ENCODE measurements around the gene UNC5B. TPM values are rescaled to one million over a fixed set of nuclear protein-coding genes. Genes with fewer than 3 reads are reported as not detected.

The UNC5B gene
- polyA plus RNA-seq, 3 donors, result 0.04 to 0.72 TPM; not detected in 1

GRCh38 chr10:71250405-71250804 lies 38.0 kb downstream of the UNC5B start:
- Histone ChIP-seq H3K27ac (ENCODE audit: low read depth in 1 of 2, low read length in 2 of 2) (no peak overlapping the region), H2AFZ (ENCODE audit: insufficient read depth, low read depth, low read length, poor library complexity, severe bottlenecking) (no peak overlapping the region), H3K4me2 (replicated peaks; ENCODE audit: extremely low read depth, low read length, poor library complexity, severe bottlenecking) (no peak overlapping the region), H3K36me3 (replicated peaks in 1 of 2; ENCODE audit: control insufficient read depth in 1 of 2, insufficient read depth in 2 of 2, low read length in 2 of 2) (no peaks in the 10 kb centered on the region), H3K9me3 (replicated peaks in 1 of 2; ENCODE audit: control insufficient read depth in 1 of 2, insufficient read depth in 1 of 2, low read length in 2 of 2) (no peaks in the 10 kb centered on the region), H3K79me2 (ENCODE audit: insufficient read depth, low read length) (no peaks in the 10 kb centered on the region), H3K4me3 (replicated peaks in 1 of 3; ENCODE audit: low read depth in 2 of 3, low read length in 3 of 3) (no peak overlapping the region), H3K27me3 (ENCODE audit: control insufficient read depth in 2 of 2, insufficient read depth in 2 of 2, low read length in 2 of 2) (no peaks in the 10 kb centered on the region), H3K4me1 (ENCODE audit: control insufficient read depth in 1 of 2, insufficient read depth in 2 of 2, low read length in 2 of 2) (peaks cover 0 to 5% of the 10 kb centered on the region in 2 donors), H3K9ac (ENCODE audit: insufficient read depth, low read length, poor library complexity, severe bottlenecking) (no peak overlapping the region), H4K20me1 (ENCODE audit: insufficient read depth, low read length) (no peaks in the 10 kb centered on the region)
- Mint-ChIP-seq H3K27ac (no peak overlapping the region), H3K27me3 (ENCODE audit: low read depth in 3 of 3) (peaks cover 0 to 4% (median 3%) of the 10 kb centered on the region in 3 donors), H3K36me3 (no peaks in the 10 kb centered on the region), H3K4me3 (no peak overlapping the region), H3K9me3 (no peaks in the 10 kb centered on the region), H3K4me1 (peaks cover 4% of the 10 kb centered on the region)
- intact Hi-C loops (cut with micrococcal nuclease), result no loop called here
- WGBS (ENCODE audit: insufficient coverage), result 0% methylated on average over 1 of the region's 3 CpGs
- DNase-seq, result no peak
- no peak for TF ChIP-seq CTCF (IDR thresholded peaks at IDR 0.05)

GRCh38 chr10:71250842-71251241 lies 38.5 kb downstream of the UNC5B start:
- Mint-ChIP-seq H3K4me1 (peaks cover 4% of the 10 kb centered on the region), H3K36me3 (no peaks in the 10 kb centered on the region), H3K4me3 (no peak overlapping the region), H3K27ac (no peak overlapping the region), H3K9me3 (no peaks in the 10 kb centered on the region), H3K27me3 (ENCODE audit: low read depth in 3 of 3) (peaks cover 0 to 4% (median 3%) of the 10 kb centered on the region in 3 donors)
- no peak overlapping the region for H3K9ac ChIP-seq (ENCODE audit: insufficient read depth, low read length, poor library complexity, severe bottlenecking)
- no peak for TF ChIP-seq CTCF (IDR thresholded peaks at IDR 0.05)
- H3K4me3 ChIP-seq (replicated peaks in 1 of 3; ENCODE audit: low read depth in 2 of 3, low read length in 3 of 3), result no peak overlapping the region
- peaks cover 0 to 5% of the 10 kb centered on the region in 2 donors for H3K4me1 ChIP-seq (ENCODE audit: control insufficient read depth in 1 of 2, insufficient read depth in 2 of 2, low read length in 2 of 2)
- no peak overlapping the region for H2AFZ ChIP-seq (ENCODE audit: insufficient read depth, low read depth, low read length, poor library complexity, severe bottlenecking)
- H3K27me3 ChIP-seq (ENCODE audit: control insufficient read depth in 2 of 2, insufficient read depth in 2 of 2, low read length in 2 of 2), result no peaks in the 10 kb centered on the region
- no peak overlapping the region for H3K4me2 ChIP-seq (replicated peaks; ENCODE audit: extremely low read depth, low read length, poor library complexity, severe bottlenecking)
- WGBS (ENCODE audit: insufficient coverage), result no CpG with 5 or more reads among the region's 1 CpG
- H3K79me2 ChIP-seq (ENCODE audit: insufficient read depth, low read length), result no peaks in the 10 kb centered on the region
- H3K27ac ChIP-seq (ENCODE audit: low read depth in 1 of 2, low read length in 2 of 2), result no peak overlapping the region
- intact Hi-C loops (cut with micrococcal nuclease), result no loop called here
- H3K36me3 ChIP-seq (replicated peaks in 1 of 2; ENCODE audit: control insufficient read depth in 1 of 2, insufficient read depth in 2 of 2, low read length in 2 of 2), result no peaks in the 10 kb centered on the region
- H3K9me3 ChIP-seq (replicated peaks in 1 of 2; ENCODE audit: control insufficient read depth in 1 of 2, insufficient read depth in 1 of 2, low read length in 2 of 2), result no peaks in the 10 kb centered on the region
- H4K20me1 ChIP-seq (ENCODE audit: insufficient read depth, low read length), result no peaks in the 10 kb centered on the region
- no peak for DNase-seq

All from CD14-positive monocyte (primary cell).